Muscle layer of duodenum (tissue), 2 donors: ENCODE results near the gene GPR176.

Source experiments
- H3K27ac ChIP-seq: one replicate; pipeline ENCODE4 v1.7.0; 2013; ENCODE audit warnings: mild to moderate bottlenecking, low read length
- H3K27me3 ChIP-seq: one replicate; pipeline ENCODE4 v1.7.0; 2013; ENCODE audit warnings: low read depth, mild to moderate bottlenecking, control low read depth, low read length
- H3K36me3 ChIP-seq, 2 donors: one replicate each; pipeline ENCODE4 v1.7.0; 2013; ENCODE audit warnings: low read length in 2 of 2, control low read depth in 1 of 2, mild to moderate bottlenecking in 1 of 2; ENCODE audit not compliant: insufficient read depth in 2 of 2, control insufficient read depth in 1 of 2
- H3K4me1 ChIP-seq, 2 donors: one replicate each; pipeline ENCODE4 v1.7.0; 2013; ENCODE audit warnings: low read length in 2 of 2, mild to moderate bottlenecking in 2 of 2, control low read depth in 1 of 2, moderate library complexity in 1 of 2; ENCODE audit not compliant: insufficient read depth in 2 of 2, control insufficient read depth in 1 of 2
- H3K4me3 ChIP-seq, 2 donors: one replicate each; pipeline ENCODE4 v1.7.0; 2013; ENCODE audit warnings: low read length in 2 of 2, low read depth in 1 of 2, mild to moderate bottlenecking in 1 of 2
- H3K9me3 ChIP-seq, 2 donors: one replicate each; pipeline ENCODE4 v1.7.0; 2013; ENCODE audit warnings: low read length in 2 of 2, control low read depth in 1 of 2, mild to moderate bottlenecking in 1 of 2; ENCODE audit not compliant: control insufficient read depth in 1 of 2
- donor health status: healthy.

GPR176 gene

GRCh38 chr15:39855400-39855799 is 64.7 kb downstream of the GPR176 start:
- H3K36me3 ChIP-seq: no peaks in the 10 kb centered on the region
- no peaks in the 10 kb centered on the region for H3K9me3 ChIP-seq
- no peak overlapping the region for H3K4me3 ChIP-seq
- no peak overlapping the region for H3K27ac ChIP-seq
- no peaks in the 10 kb centered on the region for H3K27me3 ChIP-seq
- H3K4me1 ChIP-seq: peaks cover 0 to 8% of the 10 kb centered on the region in 2 donors

GRCh38 chr15:39854161-39854560 is 65.9 kb downstream of the GPR176 start:
- Histone ChIP-seq H3K36me3 (no peaks in the 10 kb centered on the region), H3K9me3 (no peaks in the 10 kb centered on the region), H3K4me1 (peaks cover 0 to 8% of the 10 kb centered on the region in 2 donors), H3K27ac (no peak overlapping the region), H3K27me3 (no peaks in the 10 kb centered on the region), H3K4me3 (no peak overlapping the region)

GRCh38 chr15:39852250-39852649 is 67.8 kb downstream of the GPR176 start:
- Histone ChIP-seq H3K36me3 (no peaks in the 10 kb centered on the region), H3K27ac (no peak overlapping the region), H3K9me3 (no peaks in the 10 kb centered on the region), H3K27me3 (no peaks in the 10 kb centered on the region), H3K4me3 (no peak overlapping the region), H3K4me1 (peaks cover 0 to 8% of the 10 kb centered on the region in 2 donors)

GRCh38 chr15:39851500-39852092 is 68.5 kb downstream of the GPR176 start:
- no peak overlapping the region for H3K4me3 ChIP-seq
- H3K27me3 ChIP-seq: no peaks in the 10 kb centered on the region
- no peaks in the 10 kb centered on the region for H3K9me3 ChIP-seq
- H3K36me3 ChIP-seq: no peaks in the 10 kb centered on the region
- no peak overlapping the region for H3K27ac ChIP-seq
- H3K4me1 ChIP-seq: peaks cover 0 to 8% of the 10 kb centered on the region in 2 donors

GRCh38 chr15:39850436-39850835 is 69.6 kb downstream of the GPR176 start:
- Histone ChIP-seq H3K4me1 (peaks cover 0 to 8% of the 10 kb centered on the region in 2 donors), H3K9me3 (no peaks in the 10 kb centered on the region), H3K27me3 (no peaks in the 10 kb centered on the region), H3K36me3 (no peaks in the 10 kb centered on the region), H3K4me3 (no peak overlapping the region), H3K27ac (no peak overlapping the region)

- Histone ChIP-seq H3K4me3 (no peak overlapping the region), H3K4me1 (no peaks in the 10 kb centered on the region), H3K27me3 (no peaks in the 10 kb centered on the region), H3K27ac (no peak overlapping the region), H3K36me3 (no peaks in the 10 kb centered on the region), H3K9me3 (no peaks in the 10 kb centered on the region)
Measured at GRCh38 chr15:39846108-39846507, 74.0 kb downstream of the GPR176 start.

GRCh38 chr15:39845582-39845981 is 74.5 kb downstream of the GPR176 start:
- no peaks in the 10 kb centered on the region for H3K27me3 ChIP-seq
- H3K4me3 ChIP-seq: no peak overlapping the region
- no peak overlapping the region for H3K27ac ChIP-seq

GRCh38 chr15:39843565-39843964 is 76.5 kb downstream of the GPR176 start:
- no peaks in the 10 kb centered on the region for H3K9me3 ChIP-seq
- H3K4me3 ChIP-seq: no peak overlapping the region
- H3K36me3 ChIP-seq: no peaks in the 10 kb centered on the region
- H3K4me1 ChIP-seq: no peaks in the 10 kb centered on the region
- no peaks in the 10 kb centered on the region for H3K27me3 ChIP-seq
- no peak overlapping the region for H3K27ac ChIP-seq

More at GRCh38 chr15:39845582-39845981, 74.5 kb downstream of the GPR176 start:
- Histone ChIP-seq H3K9me3 (no peaks in the 10 kb centered on the region), H3K36me3 (no peaks in the 10 kb centered on the region), H3K4me1 (no peaks in the 10 kb centered on the region)

- H3K27me3 ChIP-seq: no peaks in the 10 kb centered on the region
- no peaks in the 10 kb centered on the region for H3K4me1 ChIP-seq
- H3K27ac ChIP-seq: no peak overlapping the region
- H3K36me3 ChIP-seq: no peaks in the 10 kb centered on the region
- H3K9me3 ChIP-seq: no peaks in the 10 kb centered on the region
- H3K4me3 ChIP-seq: no peak overlapping the region
Measured at GRCh38 chr15:39837454-39837853, 82.6 kb downstream of the GPR176 start.

GRCh38 chr15:39835550-39835949 is 84.5 kb downstream of the GPR176 start:
- no peaks in the 10 kb centered on the region for H3K36me3 ChIP-seq
- no peak overlapping the region for H3K27ac ChIP-seq
- no peaks in the 10 kb centered on the region for H3K27me3 ChIP-seq
- H3K9me3 ChIP-seq: no peaks in the 10 kb centered on the region
- no peak overlapping the region for H3K4me3 ChIP-seq
- H3K4me1 ChIP-seq: no peaks in the 10 kb centered on the region

GRCh38 chr15:39834256-39834655 is 85.8 kb downstream of the GPR176 start:
- Histone ChIP-seq H3K27me3 (no peaks in the 10 kb centered on the region), H3K4me1 (no peaks in the 10 kb centered on the region), H3K27ac (no peak overlapping the region), H3K9me3 (no peaks in the 10 kb centered on the region), H3K4me3 (no peak overlapping the region), H3K36me3 (no peaks in the 10 kb centered on the region)

GRCh38 chr15:39833515-39833981 is 86.5 kb downstream of the GPR176 start:
- no peak overlapping the region for H3K27ac ChIP-seq
- H3K36me3 ChIP-seq: no peaks in the 10 kb centered on the region
- H3K4me3 ChIP-seq: no peak overlapping the region
- no peaks in the 10 kb centered on the region for H3K4me1 ChIP-seq
- H3K9me3 ChIP-seq: no peaks in the 10 kb centered on the region
- no peaks in the 10 kb centered on the region for H3K27me3 ChIP-seq
